Stimulated activated CD8-positive, alpha-beta memory T cell treated with anti-CD3 and anti-CD28 coated beads, Interleukin-7, amount 100 ng/mL, for 1 hour (primary cell): ENCODE measurements around the gene TRIM22.
"Not testable (repeated sequence)": the region's sequence is repeated elsewhere in the genome, so short reads cannot be mapped to it uniquely, and the experiment has no call there.

Source experiments
- DNase-seq, 2 donors: peaks; one replicate each; pipeline ENCODE4 v3.0.0-alpha.2; 2020; ENCODE audit warnings: low read depth in 2 of 2

The TRIM22 gene, protein sequence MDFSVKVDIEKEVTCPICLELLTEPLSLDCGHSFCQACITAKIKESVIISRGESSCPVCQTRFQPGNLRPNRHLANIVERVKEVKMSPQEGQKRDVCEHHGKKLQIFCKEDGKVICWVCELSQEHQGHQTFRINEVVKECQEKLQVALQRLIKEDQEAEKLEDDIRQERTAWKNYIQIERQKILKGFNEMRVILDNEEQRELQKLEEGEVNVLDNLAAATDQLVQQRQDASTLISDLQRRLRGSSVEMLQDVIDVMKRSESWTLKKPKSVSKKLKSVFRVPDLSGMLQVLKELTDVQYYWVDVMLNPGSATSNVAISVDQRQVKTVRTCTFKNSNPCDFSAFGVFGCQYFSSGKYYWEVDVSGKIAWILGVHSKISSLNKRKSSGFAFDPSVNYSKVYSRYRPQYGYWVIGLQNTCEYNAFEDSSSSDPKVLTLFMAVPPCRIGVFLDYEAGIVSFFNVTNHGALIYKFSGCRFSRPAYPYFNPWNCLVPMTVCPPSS

DNA sequence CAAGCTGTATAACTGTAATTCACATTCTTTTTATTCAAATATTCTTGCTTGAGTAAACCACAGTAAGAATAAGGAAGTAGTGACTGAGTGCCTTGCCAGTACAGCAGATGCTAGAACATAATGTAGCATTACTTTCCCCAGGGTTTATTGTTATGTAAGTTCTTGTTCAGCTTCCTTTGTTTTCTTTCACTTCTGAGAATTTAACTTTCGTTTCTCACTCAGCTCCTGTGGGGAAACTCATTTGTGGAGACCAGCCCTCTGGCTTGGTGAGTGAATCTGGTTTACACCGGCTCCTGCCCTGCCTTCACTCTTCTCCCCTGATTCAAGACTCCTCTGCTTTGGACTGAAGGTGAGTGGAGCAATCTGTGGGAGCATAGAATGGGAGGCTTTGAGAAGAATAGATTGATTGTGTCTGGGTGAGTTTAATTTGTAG lies at the start of gene TRIM22:
Gene TRIM22 (plus strand): TSS at position 240 of the 433 bp plus-strand sequence. CDS start 6,443 bp downstream, outside the sequence.
- peak in 1 of 2 donors; percentile 19 for DNase-seq

DNA sequence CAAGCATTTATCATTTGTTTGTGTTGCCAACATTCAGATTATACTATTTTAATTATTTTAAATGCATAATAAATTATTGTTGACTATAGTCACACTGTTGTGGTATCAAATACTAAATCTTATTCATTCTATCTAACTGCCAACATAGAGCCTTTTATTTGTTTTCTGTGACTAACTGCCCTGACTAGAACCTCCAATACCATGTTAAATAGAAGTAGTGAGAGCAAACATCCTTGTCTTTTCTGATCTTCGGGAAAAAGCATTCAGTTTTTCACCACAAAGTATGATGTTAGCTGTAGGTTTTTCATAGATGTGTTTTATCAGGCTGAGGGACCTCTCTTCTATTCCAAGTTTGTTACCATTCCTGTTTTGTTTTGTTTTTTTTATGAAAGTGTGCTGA lies 49.6 kb upstream of the TRIM22 start:
- no peak for DNase-seq

DNA sequence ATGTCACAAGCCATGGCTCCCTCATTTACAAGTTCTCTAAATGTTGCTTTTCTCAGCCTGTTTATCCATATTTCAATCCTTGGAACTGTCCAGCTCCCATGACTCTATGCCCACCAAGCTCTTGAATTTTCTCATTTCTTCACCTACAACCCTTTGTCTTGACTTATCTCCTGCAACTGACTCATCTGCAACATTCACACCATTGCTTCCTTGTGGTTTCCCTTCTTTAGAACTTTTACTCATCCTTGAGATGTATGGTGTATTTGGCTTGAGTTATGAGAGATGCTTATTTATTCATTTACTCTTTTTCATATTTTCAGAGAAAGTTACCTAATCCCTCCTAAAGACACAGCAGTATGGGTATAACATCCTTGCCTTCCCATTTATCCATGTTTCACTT lies 46.0 kb upstream of the TRIM22 start:
- no peak for DNase-seq

DNA sequence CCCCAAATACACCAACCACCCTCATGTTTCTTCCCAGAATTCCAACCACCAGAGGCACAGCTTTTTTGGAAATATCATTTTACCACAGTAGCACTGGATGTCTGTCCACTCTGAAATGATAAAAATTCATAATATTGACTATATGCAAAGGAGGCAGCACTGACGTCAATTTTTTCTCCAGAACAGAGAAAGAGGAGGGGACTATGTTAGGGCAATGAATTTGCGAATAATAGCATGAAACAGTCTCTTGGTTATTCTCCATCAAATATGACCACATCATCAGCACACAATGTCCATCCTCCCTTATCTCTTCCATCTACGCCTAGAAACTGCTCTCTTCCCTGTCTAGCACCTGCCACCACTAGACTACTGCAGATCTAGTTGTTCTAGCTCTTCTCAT lies 43.5 kb upstream of the TRIM22 start:
- DNase-seq = no peak

DNA sequence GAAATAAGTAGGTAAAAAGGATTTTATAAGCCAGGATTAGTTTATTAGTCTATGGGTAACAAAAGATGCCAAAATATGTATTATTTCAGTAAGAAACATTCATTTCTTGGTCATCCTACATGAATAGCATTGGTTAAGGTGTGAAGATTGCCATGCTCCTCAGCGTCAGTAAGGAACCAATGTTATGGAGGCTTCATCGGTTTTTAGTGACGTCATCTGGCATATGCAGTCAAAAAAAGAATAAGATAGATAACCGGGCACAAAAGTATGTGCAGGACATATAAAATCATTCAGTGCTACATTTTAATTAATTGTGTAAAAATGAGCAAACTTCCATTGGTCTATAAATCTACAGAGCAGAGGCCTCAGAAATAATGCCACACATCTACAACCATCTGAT lies 34.1 kb upstream of the TRIM22 start:
- no peak for DNase-seq

DNA sequence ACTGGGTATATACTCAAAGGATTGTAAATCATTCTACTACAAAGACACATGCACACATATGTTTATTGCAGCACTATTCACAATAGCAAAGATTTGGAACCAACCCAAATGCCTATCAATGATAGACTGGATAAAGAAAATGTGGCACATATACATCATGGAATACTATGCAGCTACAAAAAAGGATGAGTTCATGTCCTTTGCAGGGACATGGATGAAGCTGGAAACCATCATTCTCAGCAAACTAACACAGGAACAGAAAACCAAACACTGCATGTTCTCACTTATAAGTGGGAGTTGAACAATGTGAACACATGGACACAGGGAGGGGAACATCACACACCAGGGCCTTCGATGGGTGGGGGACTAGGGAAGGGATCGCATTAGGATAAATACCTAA lies 32.6 kb upstream of the TRIM22 start:
- not testable (repeated sequence) for DNase-seq

DNA sequence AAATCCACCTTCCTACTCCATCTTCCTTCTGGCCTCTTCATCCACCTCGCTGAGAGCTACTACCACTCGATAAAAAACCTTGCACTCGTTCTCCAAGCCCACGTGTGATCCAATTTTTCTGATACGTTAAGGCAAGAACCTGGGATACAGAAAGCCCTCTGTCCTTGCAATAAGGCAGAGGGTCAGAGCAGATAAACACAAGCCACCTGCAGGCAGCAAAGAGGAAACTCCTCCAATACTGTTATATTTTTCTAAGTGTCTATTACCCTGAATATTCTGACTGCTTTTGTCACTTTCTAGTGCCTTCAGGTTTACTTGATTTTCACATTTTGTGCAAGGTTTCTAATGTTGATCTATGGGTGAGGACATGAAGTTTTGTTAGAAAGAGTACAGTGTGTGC lies 31.3 kb upstream of the TRIM22 start:
- no peak for DNase-seq

DNA sequence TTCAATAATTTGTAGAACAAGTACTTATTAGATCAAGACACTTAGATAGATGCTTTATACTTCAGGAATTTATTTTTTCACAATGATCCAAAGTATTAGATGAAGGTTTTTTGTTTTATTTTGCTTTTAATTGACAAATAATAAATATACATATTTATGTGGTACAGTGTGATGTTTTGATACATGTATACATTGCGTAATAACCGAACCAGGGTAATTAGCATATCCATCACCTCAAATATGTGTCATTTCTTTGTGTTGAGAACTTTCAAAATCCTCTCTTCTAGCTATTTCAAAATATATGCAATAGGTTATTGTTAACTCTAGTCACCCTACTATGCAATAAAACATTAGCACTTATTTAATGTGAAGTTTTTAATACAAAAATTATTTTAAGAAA lies 26.1 kb upstream of the TRIM22 start:
- no peak for DNase-seq

DNA sequence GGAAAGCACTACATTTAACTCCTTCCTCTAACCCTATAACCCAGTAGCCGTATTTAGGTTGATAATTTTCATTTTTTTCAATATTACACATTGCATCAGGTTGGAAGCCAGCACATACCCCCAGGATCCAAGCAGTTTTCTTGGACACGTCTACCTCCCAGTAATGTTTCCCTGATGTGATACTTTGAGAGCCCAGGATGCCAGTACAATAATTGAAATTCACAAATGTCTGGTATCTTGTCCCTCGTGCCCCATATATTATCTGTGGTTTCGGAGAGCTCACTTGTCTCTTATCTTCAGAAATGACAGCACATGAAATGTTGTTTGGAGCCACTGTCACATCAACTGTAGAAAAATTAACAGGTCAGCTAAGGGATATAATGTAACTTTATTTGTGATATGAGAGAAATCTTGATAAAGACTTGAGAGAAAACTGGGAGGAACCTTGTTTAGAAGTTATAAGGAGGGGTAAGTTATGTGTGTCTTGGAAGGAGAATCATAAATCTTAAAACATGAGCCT lies 24.5 kb upstream of the TRIM22 start:
- no peak for DNase-seq

DNA sequence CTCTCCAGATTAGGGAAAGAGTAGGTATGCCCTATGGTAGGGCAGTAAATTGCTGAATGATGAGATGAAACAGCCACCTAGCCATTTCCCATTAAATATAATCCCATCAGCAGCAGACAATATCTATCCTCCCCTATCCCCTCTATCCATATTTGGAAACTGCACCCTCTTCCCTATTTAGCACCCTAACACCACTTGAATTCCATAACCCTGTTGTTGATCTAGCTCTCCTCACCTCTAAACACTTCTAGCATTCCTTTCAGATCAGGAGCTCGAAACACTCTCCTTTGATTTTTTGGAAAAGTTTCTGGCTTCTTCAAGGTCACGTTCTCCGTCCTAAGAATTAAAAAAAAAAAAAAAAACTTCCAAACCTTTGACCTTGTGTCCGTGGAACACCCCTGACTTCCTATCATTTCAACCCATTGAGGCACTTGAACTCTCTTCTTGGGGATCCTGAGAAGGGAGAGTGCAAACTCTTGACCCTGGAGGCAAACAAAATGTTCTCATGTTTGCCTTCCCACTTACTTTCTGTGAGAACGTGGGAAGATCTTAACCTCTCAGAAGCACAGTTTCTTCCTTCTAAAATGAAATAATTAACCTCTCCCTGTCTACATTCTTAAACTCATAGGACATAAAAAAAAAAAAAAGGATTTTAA lies 23.7 kb upstream of the TRIM22 start:
- DNase-seq = no peak

DNA sequence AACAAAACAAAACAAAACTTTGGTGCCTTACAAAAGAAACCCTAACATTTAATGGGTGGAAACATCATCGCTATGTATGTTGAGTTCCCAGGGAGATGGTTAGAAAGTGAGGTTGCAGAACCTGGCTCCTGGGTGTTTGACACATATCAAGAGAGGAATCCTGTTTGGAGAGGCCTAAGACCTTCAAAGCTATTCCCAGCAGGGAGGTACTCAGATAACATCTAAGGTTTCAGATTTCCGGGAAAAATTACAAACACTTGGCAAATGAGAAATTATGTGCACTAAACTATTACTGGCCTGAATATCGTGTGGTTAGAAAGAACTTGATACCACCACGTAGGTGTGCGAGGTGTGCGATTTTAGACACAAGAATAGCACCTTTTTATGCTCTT lies 23.2 kb upstream of the TRIM22 start:
- no peak for DNase-seq

DNA sequence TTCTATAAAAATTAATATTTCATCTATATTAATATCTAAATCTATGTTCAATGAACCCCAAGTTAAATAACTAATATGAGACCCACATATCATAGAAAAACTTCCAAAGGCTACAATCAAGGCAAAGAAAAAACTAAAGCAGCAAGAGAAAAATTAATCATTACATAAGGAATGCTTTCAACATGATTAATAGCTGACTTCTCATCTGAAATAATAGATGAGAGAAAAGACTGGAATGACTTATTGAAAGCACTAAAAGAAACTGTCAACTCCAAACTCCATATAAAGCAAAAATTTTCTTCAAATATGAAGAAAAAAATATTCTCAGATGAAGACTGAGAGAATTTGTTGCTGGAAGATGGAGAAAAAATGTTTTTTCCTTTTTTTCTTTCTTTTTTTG lies 17.8 kb upstream of the TRIM22 start:
- DNase-seq = no peak

DNA sequence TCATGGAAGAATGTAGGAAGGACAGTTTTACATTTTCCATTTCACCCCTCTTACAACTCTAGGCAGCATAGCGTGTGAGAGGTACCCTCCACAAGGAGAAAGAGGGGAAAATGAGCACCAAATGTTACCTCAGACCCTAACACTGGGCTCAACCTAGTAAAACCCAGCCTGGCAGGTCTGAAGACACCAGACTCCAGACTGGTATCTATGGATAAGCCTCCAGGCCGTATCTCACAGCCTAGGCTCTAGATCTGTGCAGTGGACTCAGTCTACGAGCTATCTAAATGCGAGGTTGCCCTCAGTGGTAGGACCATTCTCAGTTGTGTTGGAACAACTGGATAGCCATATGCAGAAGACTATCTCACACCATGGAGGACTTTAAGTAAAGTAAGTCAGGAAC lies 15.2 kb upstream of the TRIM22 start:
- no peak for DNase-seq

DNA sequence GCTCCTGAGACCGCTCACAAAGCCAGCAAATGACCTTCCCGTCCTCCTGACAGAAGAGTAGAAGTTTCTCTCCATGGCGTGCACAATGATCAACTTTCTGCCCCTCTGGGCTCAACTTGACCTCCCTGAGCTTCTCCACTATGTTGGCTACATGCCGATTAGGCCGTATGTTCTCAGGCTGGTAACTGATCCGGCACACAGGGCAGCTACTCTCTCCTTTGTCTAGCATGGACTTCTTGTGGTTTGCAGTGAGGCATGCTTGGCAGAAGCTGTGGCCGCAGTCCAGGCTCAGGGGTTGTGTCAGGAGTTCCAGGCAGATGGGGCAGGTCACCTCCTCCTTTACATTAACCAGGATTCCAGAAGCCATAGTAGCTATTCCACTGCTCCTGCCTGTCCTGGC lies 9.8 kb upstream of the TRIM22 start:
- DNase-seq = no peak

DNA sequence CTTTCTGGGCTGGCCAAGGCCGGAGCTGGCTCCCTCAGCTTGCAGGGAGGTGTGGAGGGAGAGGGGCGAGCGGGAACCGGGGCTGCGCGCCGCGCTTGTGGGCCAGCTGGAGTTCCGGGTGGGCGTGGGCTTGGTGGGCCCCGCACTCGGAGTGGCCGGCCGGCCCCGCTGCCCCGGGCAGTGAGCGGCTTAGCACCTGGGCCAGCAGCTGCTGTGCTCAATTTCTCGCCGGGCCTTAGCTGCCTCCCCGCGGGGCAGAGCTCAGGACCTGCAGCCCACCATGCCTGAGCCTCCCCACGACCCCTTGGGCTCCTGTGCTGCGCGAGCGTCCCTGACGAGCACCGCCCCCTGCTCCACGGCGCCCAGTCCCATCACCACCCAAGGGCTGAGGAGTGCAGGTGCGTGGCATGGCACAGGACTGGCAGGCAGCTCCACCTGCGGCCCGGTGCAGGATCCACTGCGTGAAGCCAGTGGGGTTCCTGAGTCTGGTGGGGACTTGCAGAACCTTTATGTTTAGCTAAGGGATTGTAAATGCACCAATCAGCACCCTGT lies 6.6 kb upstream of the TRIM22 start:
- not testable (repeated sequence) for DNase-seq

DNA sequence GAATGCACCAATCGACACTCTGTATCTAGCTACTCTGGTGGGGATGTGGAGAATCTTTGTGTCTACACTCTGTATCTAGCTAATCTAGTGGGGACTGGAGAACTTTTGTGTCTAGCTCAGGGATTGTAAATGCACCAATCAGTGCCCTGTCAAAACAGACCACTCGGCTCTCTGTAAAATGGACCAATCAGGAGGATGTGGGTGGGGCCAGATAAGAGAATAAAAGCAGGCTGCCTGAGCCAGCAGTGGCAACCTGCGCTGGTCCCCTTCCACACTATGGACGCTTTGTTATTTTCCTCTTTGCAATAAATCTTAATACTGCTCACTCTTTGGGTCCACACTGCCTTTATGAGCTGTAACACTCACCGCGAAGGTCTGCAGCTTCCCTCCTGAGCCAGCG lies 6.0 kb upstream of the TRIM22 start:
- DNase-seq = not testable (repeated sequence)

DNA sequence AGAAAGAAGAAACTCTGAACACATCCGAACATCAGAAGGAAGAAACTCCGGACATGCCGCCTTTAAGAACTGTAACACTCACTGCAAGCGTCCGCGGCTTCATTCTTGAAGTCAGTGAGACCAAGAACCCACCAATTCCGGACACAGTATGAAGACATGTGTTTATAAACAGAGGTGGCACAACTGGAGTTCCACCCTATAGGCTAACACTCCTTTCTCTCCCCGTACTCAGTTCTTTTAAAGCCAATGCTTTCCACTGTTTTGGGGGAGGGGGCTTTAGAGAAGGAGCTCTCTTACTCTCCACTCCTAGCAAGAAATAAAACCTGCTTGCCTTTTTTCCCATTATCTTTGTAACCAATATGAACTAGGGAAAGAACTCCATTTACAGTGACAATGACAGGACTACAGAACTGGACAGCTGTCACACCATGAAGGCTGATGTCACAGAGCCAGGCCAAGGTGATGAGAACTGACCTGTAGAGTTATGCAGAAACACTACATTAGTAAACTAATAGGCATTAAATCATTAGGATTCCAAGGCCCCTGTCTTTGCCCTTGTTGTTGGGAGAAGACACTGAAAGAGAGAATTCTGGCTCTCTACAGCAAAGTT lies 5.4 kb upstream of the TRIM22 start:
- no peak for DNase-seq

DNA sequence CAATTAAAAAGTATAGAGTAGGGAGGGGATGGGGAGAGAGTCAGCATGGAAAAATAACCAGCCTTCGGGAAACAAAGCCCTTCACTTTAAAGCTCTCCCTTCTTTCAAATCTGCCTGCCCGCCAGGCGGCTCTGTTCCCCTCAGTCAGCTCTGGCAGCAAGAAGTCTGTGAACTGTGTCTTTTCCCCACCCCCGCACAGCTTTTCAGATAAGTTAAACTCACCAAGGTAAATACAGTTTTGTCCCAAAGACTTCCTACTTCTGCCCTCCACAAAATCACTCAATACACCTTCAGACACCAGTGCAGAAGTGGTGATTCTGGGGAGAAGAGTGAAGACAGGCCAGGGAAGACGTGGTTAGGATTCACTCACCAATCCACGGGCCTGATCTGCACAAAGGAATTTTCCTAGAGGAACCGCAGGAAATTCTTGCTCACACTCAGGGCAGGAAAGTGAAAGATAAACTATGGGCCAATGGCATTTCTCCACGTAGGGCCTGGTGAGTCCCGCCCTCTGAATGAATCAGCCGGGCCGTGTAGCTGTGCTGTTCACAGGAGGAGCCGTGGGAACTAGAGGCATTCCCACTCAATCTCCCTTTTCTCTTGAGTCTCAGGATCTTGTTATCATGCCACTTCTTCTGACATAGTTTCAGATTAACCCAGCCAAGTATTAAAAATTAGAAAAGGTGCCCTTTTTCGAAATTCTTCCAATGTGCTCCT lies 4.8 kb upstream of the TRIM22 start, which contains the start of gene TRIM5:
Gene TRIM5 (minus strand): TSS at position 429 of the 717 bp plus-strand sequence. CDS start 4,897 bp downstream, outside the sequence.
- DNase-seq = peak; percentile 60 to 62

DNA sequence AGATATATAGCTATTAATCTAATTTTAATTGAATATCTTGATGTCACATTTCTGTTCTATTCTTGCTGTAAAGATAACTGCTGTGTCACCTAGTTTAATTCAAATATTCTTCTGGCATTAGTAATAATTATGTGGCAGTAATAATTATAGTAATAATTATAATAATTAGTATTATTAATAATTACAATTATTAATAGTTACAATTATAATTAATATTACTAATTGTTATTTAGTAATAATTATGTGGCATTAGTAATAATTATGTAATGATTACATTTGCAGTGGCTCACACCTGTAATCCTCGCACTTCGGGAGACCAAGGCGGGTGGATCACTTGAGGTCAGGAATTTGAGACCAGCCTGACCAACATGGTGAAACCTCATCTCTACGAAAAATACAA lies 3.2 kb upstream of the TRIM22 start:
- DNase-seq = no peak

DNA sequence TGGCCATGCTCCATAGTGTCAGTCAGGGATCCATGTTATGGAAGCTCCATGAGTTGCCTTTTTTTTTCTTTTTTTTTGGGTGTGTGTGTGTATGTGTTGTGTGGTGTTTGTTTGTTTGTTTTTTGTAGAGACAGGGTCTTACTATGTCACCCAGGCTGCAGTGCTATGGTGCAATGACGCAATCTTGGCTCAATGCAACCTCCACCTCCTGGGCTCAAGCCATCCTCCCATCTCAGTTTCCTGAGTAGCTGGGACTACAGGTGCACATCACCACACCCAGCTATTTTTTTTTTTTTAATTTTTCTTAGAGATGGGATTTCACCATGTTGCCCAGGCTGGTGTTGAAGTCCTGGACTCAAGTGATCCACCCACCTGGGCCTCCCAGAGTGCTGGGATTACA lies 1.1 kb upstream of the TRIM22 start:
- DNase-seq = no peak

DNA sequence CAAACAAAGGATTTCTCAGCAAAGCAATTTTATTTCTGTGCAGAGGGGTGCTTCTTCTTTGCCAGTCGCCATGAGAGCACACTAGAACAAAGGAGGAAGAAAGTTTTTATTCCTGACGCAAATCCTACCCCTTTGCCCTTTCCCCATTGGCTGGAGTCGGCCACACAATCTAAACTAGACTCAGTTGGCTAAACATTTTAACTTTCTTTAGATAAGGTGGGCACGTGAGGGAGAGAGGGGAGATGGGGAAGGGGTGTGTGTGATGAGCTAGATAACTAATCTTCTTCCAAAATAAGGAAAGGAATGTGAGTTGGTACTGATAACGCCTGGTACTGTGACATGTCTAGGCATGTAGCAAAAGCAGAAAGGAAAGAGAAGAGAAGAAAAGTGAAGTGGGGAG lies 626 bp downstream of the TRIM22 start:
- no peak for DNase-seq
